KMS-11 (cell line): ENCODE data around the gene EVC2.

Experiments used
- H2AFZ ChIP-seq: fragments of 200-600 bp; sonication (generic); 2 replicates; pipeline ENCODE4 v1.6.1; 2016; ENCODE audit warnings: antibody characterized with exemption, mixed run types, low read depth
- H3K27ac ChIP-seq: fragments of 200-600 bp; sonication (generic); 2 replicates; pipeline ENCODE4 v1.6.1; 2016; ENCODE audit warnings: mild to moderate bottlenecking, mixed run types
- H3K27me3 ChIP-seq: fragments of 200-600 bp; sonication (generic); 2 replicates; pipeline ENCODE4 v1.6.1; 2017; ENCODE audit warnings: mild to moderate bottlenecking, low read depth, mixed run types, moderate library complexity; ENCODE audit not compliant: insufficient read depth
- H3K36me3 ChIP-seq: fragments of 200-600 bp; sonication (generic); 2 replicates; pipeline ENCODE4 v1.6.1; 2017; ENCODE audit warnings: mild to moderate bottlenecking, mixed run types; ENCODE audit not compliant: insufficient read depth
- H3K4me1 ChIP-seq: fragments of 200-600 bp; sonication (generic); 2 replicates; pipeline ENCODE4 v1.6.1; 2016; ENCODE audit warnings: mild to moderate bottlenecking, low read depth, mixed run types; ENCODE audit not compliant: poor library complexity, severe bottlenecking
- H3K4me2 ChIP-seq: fragments of 200-600 bp; sonication (generic); 2 replicates; pipeline ENCODE4 v1.7.0; 2016; ENCODE audit warnings: mild to moderate bottlenecking, mixed run types
- H3K4me3 ChIP-seq: fragments of 200-600 bp; sonication (generic); IDR thresholded peaks from 2 replicates; pipeline ENCODE4 v1.6.1; 2017; ENCODE audit warnings: low read depth, low read length, mixed read lengths; ENCODE audit not compliant: insufficient read depth
- H3K79me2 ChIP-seq: fragments of 200-600 bp; sonication (generic); 2 replicates; pipeline ENCODE4 v1.6.1; 2016; ENCODE audit warnings: low read depth, mixed run types; ENCODE audit not compliant: insufficient read depth
- H3K9ac ChIP-seq: fragments of 200-600 bp; sonication (generic); 2 replicates; pipeline ENCODE4 v1.6.1; 2016; ENCODE audit warnings: mild to moderate bottlenecking, mixed run types
- H4K20me1 ChIP-seq: fragments of 200-600 bp; sonication (generic); 2 replicates; pipeline ENCODE4 v1.6.1; 2016; ENCODE audit warnings: mild to moderate bottlenecking, mixed run types; ENCODE audit not compliant: insufficient read depth
- TF ChIP-seq, protein P1 (sequence below): fragments of 200-600 bp; sonication (generic); conservative IDR thresholded peaks from 2 replicates; pipeline ENCODE4 v1.6.1; 2017; ENCODE audit warnings: low read depth, mild to moderate bottlenecking, antibody characterized with exemption, low read length, moderate library complexity, mixed read lengths

The EVC2 gene

DNA sequence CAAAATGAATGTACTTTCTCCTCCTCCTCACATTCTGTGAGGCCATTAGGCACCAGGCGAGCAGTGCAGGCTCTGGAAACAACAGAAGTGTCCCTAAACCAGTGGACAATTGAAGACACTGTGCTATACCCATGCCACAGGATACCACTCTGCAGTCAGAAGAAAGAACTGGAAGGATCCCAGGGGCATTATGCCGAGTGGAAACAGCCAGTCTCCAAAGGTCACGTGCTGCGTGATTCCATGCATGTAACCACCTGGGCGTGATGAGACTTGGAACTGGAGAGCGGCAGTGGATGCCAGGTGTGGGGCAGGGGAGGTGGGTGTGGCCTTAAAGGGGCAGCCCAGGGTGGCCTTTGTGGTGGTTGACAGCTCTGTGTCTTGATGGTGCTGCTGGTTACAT is 139.4 kb downstream of the EVC2 start:
- Histone ChIP-seq H3K9ac (no peak overlapping the region), H3K27me3 (no peaks in the 10 kb centered on the region), H2AFZ (no peak overlapping the region), H3K4me2 (no peak overlapping the region), H4K20me1 (no peaks in the 10 kb centered on the region), H3K4me1 (no peaks in the 10 kb centered on the region), H3K79me2 (no peaks in the 10 kb centered on the region), H3K36me3 (no peaks in the 10 kb centered on the region), H3K4me3 (no peak overlapping the region), H3K27ac (no peak overlapping the region)
- TF ChIP-seq, protein P1, sequence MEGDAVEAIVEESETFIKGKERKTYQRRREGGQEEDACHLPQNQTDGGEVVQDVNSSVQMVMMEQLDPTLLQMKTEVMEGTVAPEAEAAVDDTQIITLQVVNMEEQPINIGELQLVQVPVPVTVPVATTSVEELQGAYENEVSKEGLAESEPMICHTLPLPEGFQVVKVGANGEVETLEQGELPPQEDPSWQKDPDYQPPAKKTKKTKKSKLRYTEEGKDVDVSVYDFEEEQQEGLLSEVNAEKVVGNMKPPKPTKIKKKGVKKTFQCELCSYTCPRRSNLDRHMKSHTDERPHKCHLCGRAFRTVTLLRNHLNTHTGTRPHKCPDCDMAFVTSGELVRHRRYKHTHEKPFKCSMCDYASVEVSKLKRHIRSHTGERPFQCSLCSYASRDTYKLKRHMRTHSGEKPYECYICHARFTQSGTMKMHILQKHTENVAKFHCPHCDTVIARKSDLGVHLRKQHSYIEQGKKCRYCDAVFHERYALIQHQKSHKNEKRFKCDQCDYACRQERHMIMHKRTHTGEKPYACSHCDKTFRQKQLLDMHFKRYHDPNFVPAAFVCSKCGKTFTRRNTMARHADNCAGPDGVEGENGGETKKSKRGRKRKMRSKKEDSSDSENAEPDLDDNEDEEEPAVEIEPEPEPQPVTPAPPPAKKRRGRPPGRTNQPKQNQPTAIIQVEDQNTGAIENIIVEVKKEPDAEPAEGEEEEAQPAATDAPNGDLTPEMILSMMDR, result no peak

DNA sequence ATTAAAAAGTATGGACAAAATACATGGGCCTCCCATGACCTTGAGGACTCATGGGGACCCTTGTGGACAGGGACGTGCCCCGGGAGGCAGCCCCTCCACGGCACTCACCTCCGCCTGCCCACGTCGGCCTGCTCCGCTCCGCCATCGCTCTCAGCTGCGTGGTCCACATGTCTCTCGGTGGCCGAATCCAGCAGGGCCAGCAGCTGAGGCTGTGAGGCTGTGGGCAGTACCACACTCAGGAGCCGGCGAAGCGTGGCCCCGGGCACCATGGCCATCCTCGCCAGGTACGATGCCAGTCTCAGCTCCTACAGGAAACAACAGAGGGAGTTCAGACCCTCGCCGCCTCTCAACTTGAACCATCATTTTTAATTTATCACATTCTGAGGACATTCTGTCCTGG is 140.0 kb downstream of the EVC2 start:
- H3K36me3 ChIP-seq, result no peaks in the 10 kb centered on the region
- H3K27me3 ChIP-seq, result no peaks in the 10 kb centered on the region
- TF ChIP-seq, protein P1, result no peak
- no peaks in the 10 kb centered on the region for H3K4me1 ChIP-seq
- H3K4me3 ChIP-seq, result no peak overlapping the region
- H3K27ac ChIP-seq, result no peak overlapping the region
- H3K4me2 ChIP-seq, result no peak overlapping the region
- H2AFZ ChIP-seq, result no peak overlapping the region
- H4K20me1 ChIP-seq, result no peaks in the 10 kb centered on the region
- no peak overlapping the region for H3K9ac ChIP-seq
- no peaks in the 10 kb centered on the region for H3K79me2 ChIP-seq

DNA sequence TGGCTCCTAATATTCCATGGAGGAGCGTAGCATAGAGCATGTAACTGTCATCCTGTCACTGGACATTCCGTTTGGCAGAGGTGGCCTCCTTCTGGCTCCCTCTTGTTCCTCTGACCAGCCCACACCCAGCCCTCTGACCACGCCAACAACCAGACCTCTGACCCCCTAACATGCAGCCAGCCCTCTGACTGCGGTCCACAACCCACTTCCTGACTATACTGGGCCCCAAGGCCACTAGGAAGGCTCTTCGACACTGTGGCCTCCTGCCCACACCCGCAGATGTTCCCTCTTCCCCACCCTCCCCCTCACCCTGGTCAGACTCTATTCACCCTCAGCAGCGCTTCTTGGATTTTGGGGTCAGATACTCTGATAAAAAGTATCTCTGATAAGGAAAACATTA is 141.4 kb downstream of the EVC2 start:
- no peaks in the 10 kb centered on the region for H3K27me3 ChIP-seq
- H3K4me1 ChIP-seq, result no peaks in the 10 kb centered on the region
- no peak overlapping the region for H3K9ac ChIP-seq
- no peaks in the 10 kb centered on the region for H3K79me2 ChIP-seq
- no peak overlapping the region for H3K27ac ChIP-seq
- H4K20me1 ChIP-seq, result no peaks in the 10 kb centered on the region
- TF ChIP-seq, protein P1, result no peak
- H2AFZ ChIP-seq, result no peak overlapping the region
- no peak overlapping the region for H3K4me3 ChIP-seq
- no peak overlapping the region for H3K4me2 ChIP-seq
- no peaks in the 10 kb centered on the region for H3K36me3 ChIP-seq

DNA sequence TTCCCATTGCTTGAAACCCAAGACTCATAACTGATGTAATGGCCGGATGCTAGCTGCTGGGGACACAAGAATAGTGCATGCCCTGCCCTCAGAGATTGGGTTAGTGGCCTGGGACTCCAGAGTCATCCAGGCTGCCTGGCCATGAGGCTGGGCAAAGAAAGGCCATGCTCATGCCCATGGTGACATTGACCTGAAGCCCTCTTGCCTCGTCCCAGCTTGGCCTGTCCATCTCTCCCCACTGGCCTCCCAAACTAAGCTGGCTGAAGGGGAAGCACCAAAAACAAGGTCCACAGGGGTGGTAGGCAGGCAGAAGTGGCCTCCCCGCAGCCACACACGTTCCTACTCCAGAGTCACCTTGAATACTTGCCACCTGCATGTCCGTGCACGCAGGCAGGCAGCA is 141.8 kb downstream of the EVC2 start:
- no peak overlapping the region for H3K4me2 ChIP-seq
- H3K79me2 ChIP-seq, result no peaks in the 10 kb centered on the region
- no peaks in the 10 kb centered on the region for H3K4me1 ChIP-seq
- H3K4me3 ChIP-seq, result no peak overlapping the region
- no peak overlapping the region for H2AFZ ChIP-seq
- TF ChIP-seq, protein P1, result no peak
- no peak overlapping the region for H3K27ac ChIP-seq
- no peaks in the 10 kb centered on the region for H3K36me3 ChIP-seq
- H3K27me3 ChIP-seq, result no peaks in the 10 kb centered on the region
- no peak overlapping the region for H3K9ac ChIP-seq
- H4K20me1 ChIP-seq, result no peaks in the 10 kb centered on the region

DNA sequence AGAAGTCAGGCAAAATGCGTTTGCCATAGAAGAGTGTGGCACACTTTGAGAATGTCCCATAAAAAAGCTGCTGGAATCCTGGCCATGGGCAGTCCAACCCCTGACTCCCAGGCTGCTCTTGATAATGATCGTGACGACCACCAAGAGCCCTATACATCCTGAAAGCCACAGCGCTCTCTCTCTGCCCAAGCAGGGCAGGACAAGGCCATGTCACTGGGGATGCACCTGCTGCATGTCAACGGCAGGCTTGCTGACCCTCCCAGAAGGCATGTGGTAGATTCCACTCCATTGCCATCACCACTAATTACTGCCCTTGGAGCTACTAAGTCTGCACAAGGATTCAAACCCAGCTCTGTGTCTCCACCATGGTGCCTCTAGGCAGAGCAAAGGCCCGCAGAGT is 144.5 kb downstream of the EVC2 start:
- no peak overlapping the region for H2AFZ ChIP-seq
- H3K4me3 ChIP-seq, result no peak overlapping the region
- no peaks in the 10 kb centered on the region for H3K27me3 ChIP-seq
- H3K9ac ChIP-seq, result no peak overlapping the region
- no peak overlapping the region for H3K27ac ChIP-seq
- H3K36me3 ChIP-seq, result no peaks in the 10 kb centered on the region
- H3K79me2 ChIP-seq, result no peaks in the 10 kb centered on the region
- H3K4me2 ChIP-seq, result no peak overlapping the region
- no peaks in the 10 kb centered on the region for H3K4me1 ChIP-seq
- TF ChIP-seq, protein P1, result no peak
- no peaks in the 10 kb centered on the region for H4K20me1 ChIP-seq
